Measurements from ENCODE around the gene TMEM150C.

TMEM150C gene

GRCh38 chr4:82462415-82462831, 99.4 kb downstream of the TMEM150C start:
- no peak overlapping the region for H3K27ac ChIP-seq (ENCODE audit: low read depth, low read length)
- TF ChIP-seq CTCF (IDR thresholded peaks at IDR 0.05; ENCODE audit: insufficient read depth, low read length, poor library complexity, severe bottlenecking) (peak; percentile 24), EZH2phosphoT487 (conservative IDR thresholded peaks at IDR 0.05; ENCODE audit: low read length) (no peak)
- no peak overlapping the region for H3K4me2 ChIP-seq (ENCODE audit: low read depth, low read length, poor library complexity, severe bottlenecking)
- H3K9me2 ChIP-seq (replicated peaks; ENCODE audit: insufficient read depth, low read length): no peaks in the 10 kb centered on the region
- no peak overlapping the region for H3K9ac ChIP-seq (ENCODE audit: low read length)
- no peaks in the 10 kb centered on the region for H3K27me3 ChIP-seq (ENCODE audit: low read length)
- no peaks in the 10 kb centered on the region for H3K79me2 ChIP-seq (ENCODE audit: insufficient read depth, low read length)
- H2AFZ ChIP-seq (ENCODE audit: low read depth, low read length, severe bottlenecking): no peak overlapping the region
- no peaks in the 10 kb centered on the region for H4K20me1 ChIP-seq (ENCODE audit: low read depth, low read length)
- H3K4me3 ChIP-seq (ENCODE audit: insufficient read depth, low read length, poor library complexity, severe bottlenecking): no peak overlapping the region
- peaks cover 16% of the 10 kb centered on the region; the same call in 1 of the 2 replicates for H3F3A ChIP-seq (ENCODE audit: insufficient read depth)
- no peaks in the 10 kb centered on the region for H3K9me3 ChIP-seq (ENCODE audit: insufficient read depth, low read length)
- H3K36me3 ChIP-seq (ENCODE audit: low read length): no peaks in the 10 kb centered on the region

GRCh38 chr4:82461710-82462109, 100.1 kb downstream of the TMEM150C start:
- Histone ChIP-seq H3K9ac (ENCODE audit: low read length) (no peak overlapping the region), H3K4me3 (ENCODE audit: insufficient read depth, low read length, poor library complexity, severe bottlenecking) (no peak overlapping the region), H3K36me3 (ENCODE audit: low read length) (no peaks in the 10 kb centered on the region), H3K27me3 (ENCODE audit: low read length) (no peaks in the 10 kb centered on the region), H3K9me2 (replicated peaks; ENCODE audit: insufficient read depth, low read length) (no peaks in the 10 kb centered on the region), H3K79me2 (ENCODE audit: insufficient read depth, low read length) (no peaks in the 10 kb centered on the region), H3K27ac (ENCODE audit: low read depth, low read length) (no peak overlapping the region), H3K4me2 (ENCODE audit: low read depth, low read length, poor library complexity, severe bottlenecking) (no peak overlapping the region), H3F3A (ENCODE audit: insufficient read depth) (peaks cover 16% of the 10 kb centered on the region; the same call in 1 of the 2 replicates), H3K9me3 (ENCODE audit: insufficient read depth, low read length) (no peaks in the 10 kb centered on the region), H4K20me1 (ENCODE audit: low read depth, low read length) (no peaks in the 10 kb centered on the region), H2AFZ (ENCODE audit: low read depth, low read length, severe bottlenecking) (no peak overlapping the region)
- TF ChIP-seq EZH2phosphoT487 (conservative IDR thresholded peaks at IDR 0.05; ENCODE audit: low read length) (no peak), CTCF (IDR thresholded peaks at IDR 0.05; ENCODE audit: insufficient read depth, low read length, poor library complexity, severe bottlenecking) (no peak)

DNA sequence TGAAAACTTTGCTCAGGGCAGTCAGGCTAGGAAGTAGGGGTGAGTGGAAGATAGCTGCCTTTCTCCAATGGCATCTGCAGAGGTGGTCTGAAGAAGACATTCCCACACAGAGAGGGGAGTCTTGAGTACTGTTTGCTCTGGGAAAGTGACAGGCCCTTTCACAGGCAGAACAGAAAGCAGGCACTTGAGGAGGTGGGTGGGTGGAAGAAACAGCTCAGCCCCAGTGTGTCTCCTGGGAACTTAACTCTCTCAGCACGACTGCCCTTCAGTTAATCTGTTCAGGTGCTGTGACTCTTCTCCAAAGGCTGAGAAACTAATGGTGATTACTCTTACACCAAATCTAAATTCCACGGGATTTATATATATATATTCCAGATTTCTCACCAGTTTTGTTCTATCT, 103.1 kb downstream of the TMEM150C start:
- no peaks in the 10 kb centered on the region for H3K9me3 ChIP-seq (ENCODE audit: insufficient read depth, low read length)
- H4K20me1 ChIP-seq (ENCODE audit: low read depth, low read length): no peaks in the 10 kb centered on the region; the same call in 1 of the 2 replicates
- peaks cover 16% of the 10 kb centered on the region; the same call in 1 of the 2 replicates for H3F3A ChIP-seq (ENCODE audit: insufficient read depth)
- H3K27me3 ChIP-seq (ENCODE audit: low read length): no peaks in the 10 kb centered on the region
- no peak overlapping the region for H2AFZ ChIP-seq (ENCODE audit: low read depth, low read length, severe bottlenecking)
- H3K4me2 ChIP-seq (ENCODE audit: low read depth, low read length, poor library complexity, severe bottlenecking): no peak overlapping the region
- no peaks in the 10 kb centered on the region for H3K9me2 ChIP-seq (replicated peaks; ENCODE audit: insufficient read depth, low read length)
- no peaks in the 10 kb centered on the region for H3K79me2 ChIP-seq (ENCODE audit: insufficient read depth, low read length)
- TF ChIP-seq CTCF (IDR thresholded peaks at IDR 0.05; ENCODE audit: insufficient read depth, low read length, poor library complexity, severe bottlenecking) (no peak), EZH2phosphoT487 (conservative IDR thresholded peaks at IDR 0.05; ENCODE audit: low read length) (no peak)
- H3K27ac ChIP-seq (ENCODE audit: low read depth, low read length): no peak overlapping the region
- no peak overlapping the region for H3K9ac ChIP-seq (ENCODE audit: low read length)
- no peak overlapping the region for H3K4me3 ChIP-seq (ENCODE audit: insufficient read depth, low read length, poor library complexity, severe bottlenecking)
- H3K36me3 ChIP-seq (ENCODE audit: low read length): no peaks in the 10 kb centered on the region; the same call in 1 of the 2 replicates

Data from SU-DHL-6 (cell line).